ENCODE measurements around the gene TSC22D4.
"Not testable (repeated sequence)": the region's sequence is repeated elsewhere in the genome, so short reads cannot be mapped to it uniquely, and the experiment has no call there.

TSC22D4 gene

GRCh38 chr7:100443096-100443840 is 35.7 kb downstream of the TSC22D4 start:
- no peak for DNase-seq (ENCODE audit: low spot score)

GRCh38 chr7:100441641-100442535 is 37.1 kb downstream of the TSC22D4 start:
- no peak for DNase-seq (ENCODE audit: low spot score)

- not testable (repeated sequence) for DNase-seq (ENCODE audit: low spot score)
Observed at GRCh38 chr7:100439244-100439643, 39.8 kb downstream of the TSC22D4 start.

- DNase-seq (ENCODE audit: low spot score): not testable (repeated sequence)
Observed at GRCh38 chr7:100438731-100439130, 40.3 kb downstream of the TSC22D4 start.

GRCh38 chr7:100438172-100438571 is 40.8 kb downstream of the TSC22D4 start:
- no peak for DNase-seq (ENCODE audit: low spot score)

DNA sequence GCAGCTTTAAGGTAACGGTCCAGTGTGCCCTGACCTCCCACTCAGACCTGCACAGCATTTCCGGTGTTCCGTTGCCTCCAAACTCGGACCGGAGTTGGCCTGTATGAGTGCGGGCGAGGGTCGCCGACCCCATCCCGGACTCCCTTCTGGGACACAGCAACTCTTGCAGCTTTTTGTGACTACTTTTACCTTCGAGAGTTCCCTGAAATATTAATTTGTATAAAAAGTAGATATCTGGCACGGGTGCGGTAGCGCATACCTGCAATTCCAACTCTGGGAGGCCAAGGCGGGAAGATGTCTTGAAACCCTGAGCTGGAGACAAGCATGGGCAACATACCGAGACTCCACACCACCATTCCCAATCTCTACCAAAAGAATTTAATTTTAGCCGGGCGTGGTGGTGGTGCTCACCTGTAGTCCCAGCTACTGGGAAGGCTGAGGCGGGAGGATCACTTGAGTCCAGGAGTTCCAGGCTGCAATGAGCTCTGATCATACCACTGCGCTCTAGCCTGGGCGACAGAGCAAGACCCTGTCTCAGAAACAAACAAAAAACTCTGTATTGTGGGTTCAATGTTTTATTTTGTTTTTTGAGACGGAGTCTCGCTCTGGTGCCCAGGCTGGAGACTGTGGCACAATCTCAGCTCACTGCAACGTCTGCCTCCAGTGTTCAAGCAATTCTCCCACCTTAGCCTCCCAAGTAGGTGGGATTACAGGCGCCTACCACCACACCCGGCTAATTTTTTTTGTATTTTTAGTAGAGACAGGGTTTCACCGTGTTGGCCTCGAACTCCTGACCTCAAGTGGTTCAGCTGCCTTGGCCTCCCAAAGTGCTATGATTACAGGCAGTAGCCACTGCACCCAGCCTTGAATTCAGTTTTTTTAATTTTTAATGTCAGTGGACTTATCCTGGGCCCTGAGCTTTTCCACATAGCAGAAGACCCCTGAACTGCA is 41.6 kb downstream of the TSC22D4 start:
- no peak for DNase-seq (ENCODE audit: low spot score)

DNA sequence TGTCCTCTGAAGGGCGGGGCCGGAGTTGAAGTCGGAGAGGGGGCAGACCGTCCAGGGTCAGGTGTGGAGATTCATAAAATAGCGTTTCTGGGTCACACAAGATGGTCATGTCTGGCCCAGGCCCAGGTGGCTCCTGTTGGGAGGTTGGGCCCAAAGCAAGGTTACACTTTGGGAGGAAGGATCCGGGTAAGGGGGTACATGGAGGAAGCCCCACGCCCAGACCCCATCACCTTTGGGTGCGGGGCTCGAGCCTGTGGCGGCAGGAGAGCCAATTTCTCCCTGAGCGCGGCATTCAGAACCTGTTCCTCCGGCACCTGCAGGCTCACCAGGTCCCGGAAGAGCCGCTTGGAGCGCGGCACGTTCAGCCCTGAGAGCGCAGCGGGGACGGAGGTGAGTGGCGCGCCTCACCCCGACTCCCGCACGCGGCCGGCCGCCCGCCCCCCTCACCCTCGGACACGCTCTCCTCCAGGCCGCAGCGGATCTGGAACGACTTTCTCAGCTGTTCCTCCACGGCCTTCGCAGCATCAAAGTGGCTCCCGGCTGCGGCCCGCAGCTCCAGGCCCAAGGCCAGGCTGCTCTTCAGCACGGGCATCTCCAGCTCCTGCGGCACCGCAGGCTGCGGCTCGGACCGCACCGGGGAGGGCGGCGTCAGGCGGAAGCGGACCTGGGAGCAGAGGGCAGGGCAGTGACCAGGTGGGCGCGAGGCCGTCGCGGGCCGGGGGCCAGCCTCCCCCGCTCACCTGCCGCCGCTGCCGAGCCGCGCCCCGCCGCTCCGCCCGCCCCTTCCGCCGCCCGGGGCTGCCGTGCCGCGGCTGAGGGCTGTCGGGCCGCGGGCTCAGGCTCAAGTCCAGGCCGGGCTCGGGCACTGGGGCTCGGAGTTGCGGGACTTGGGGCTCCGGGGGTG is 43.4 kb downstream of the TSC22D4 start:
- peak; percentile 23 for DNase-seq (ENCODE audit: low spot score)

- DNase-seq (ENCODE audit: low spot score): no peak
Observed at GRCh38 chr7:100434297-100435144, 44.5 kb downstream of the TSC22D4 start.

GRCh38 chr7:100433592-100434296 is 45.3 kb downstream of the TSC22D4 start:
- no peak for DNase-seq (ENCODE audit: low spot score)

- DNase-seq (ENCODE audit: low spot score): no peak
Observed at GRCh38 chr7:100433276-100433591, 45.8 kb downstream of the TSC22D4 start.

DNA sequence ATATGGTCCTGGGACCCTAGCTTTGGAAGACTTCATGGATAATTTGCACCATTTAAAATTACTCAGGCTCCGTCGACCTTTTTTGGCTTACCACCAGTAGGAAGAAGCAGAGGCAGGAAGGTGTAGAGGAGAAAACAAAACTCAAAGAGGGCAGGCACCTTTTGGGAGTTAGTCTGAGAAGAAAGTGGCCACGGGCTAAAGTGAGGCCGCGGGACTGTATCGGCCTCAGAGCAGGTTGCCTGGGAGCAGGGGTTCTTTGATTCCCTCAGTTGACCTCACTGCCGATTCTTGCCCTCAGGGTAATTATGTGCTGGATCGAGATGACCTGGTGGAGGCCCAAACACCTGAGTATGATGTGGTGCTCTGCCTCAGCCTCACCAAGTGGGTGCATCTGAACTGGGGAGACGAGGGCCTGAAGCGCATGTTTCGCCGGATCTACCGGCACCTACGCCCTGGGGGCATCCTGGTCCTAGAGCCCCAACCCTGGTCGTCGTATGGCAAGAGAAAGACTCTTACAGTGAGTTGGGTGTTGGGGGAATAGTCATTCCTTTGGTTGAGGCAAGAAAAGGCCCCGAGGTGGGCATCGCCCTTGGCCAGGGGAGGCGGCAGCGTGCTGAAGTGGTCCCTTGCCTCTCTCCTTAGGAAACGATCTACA is 46.3 kb downstream of the TSC22D4 start:
- no peak for DNase-seq (ENCODE audit: low spot score)

- no peak for DNase-seq (ENCODE audit: low spot score)
Observed at GRCh38 chr7:100432053-100432452, 47.0 kb downstream of the TSC22D4 start.

GRCh38 chr7:100431286-100431735 is 47.7 kb downstream of the TSC22D4 start:
- DNase-seq (ENCODE audit: low spot score): no peak

- no peak for DNase-seq (ENCODE audit: low spot score)
Observed at GRCh38 chr7:100430493-100431285, 48.3 kb downstream of the TSC22D4 start.

DNA sequence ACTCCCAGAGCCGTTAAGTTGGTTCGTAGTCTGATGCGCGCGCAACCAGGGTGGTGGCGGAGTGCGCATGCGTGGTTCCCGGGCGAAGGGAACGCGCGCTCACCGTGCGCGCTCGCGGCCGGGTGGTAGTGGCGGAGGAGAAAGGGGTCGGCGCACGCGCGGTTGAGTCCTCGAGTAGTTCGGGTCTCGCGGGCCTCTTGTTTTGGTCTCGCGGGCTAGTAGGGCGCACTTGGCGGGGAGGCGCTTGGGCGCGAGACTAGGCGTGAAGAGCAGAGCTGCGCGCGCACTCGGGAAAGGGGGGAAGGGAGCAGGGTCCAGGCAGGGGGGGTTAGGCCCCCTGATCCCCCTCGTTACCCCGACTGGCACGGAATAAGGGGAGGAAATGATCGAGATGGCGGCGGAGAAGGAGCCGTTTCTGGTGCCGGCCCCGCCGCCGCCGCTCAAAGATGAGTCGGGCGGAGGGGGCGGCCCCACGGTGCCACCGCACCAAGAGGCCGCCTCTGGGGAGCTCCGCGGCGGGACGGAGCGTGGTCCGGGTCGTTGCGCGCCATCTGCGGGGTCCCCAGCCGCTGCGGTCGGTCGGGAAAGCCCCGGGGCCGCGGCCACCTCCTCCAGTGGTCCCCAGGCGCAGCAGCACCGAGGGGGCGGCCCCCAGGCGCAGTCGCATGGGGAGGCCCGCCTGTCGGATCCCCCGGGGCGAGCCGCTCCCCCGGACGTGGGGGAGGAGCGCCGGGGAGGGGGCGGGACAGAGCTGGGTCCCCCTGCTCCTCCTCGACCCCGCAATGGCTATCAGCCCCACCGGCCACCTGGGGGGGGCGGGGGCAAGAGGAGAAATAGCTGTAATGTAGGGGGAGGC is 49.1 kb downstream of the TSC22D4 start, which contains the start of gene MEPCE:
MEPCE (plus strand) TSS at position 195 of the 856 bp plus-strand sequence; CDS start at position 383, 188 bp downstream.
- DNase-seq (ENCODE audit: low spot score): peak; percentile 94

DNA sequence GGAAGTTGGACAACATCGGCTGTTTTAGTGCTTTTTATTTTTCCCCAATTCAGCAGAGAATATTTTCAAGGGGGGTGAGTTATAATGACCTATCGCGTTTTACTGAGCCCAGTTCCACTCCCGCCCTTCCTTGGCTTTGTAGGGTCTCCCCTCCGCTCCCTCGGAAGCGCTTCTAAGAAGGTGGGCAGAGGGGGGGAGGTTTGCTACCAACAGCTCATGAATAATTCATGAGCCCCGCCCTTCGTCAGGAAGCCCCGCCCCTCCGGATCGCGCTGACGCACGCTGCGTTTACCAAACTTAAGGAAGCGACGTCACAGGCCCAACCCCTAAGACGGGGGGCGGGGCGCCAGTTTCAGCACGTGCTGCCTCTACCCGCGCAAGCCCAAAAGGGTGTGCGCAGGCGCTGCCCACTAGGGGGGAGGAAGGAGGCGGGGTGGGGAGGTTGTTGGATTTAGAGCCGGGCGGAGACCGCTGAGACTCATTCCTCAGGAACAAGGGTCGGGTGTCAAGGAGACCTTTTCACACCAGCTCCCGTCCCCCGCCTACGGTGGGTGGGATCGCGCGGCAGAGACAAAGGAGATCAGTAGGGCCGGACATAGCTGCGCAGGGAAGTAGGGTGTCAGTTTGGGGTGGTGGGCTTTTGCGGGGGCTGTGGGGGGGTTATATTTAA is 49.9 kb downstream of the TSC22D4 start:
- DNase-seq (ENCODE audit: low spot score): peak; percentile 100
